Right ventricle myocardium inferior (tissue), 1 donor: ENCODE results near the gene CENPH. TPM values are rescaled to one million over a fixed set of nuclear protein-coding genes. Genes with fewer than 3 reads are reported as not detected.
A peak's percentile ranks its signal among the peaks of the same experiment; 100 is the strongest.
"Not testable (repeated sequence)": the region's sequence is repeated elsewhere in the genome, so short reads cannot be mapped to it uniquely, and the experiment has no call there.

Source experiments
- ATAC-seq: fragments of 200-7000 bp; cut with Tn5 transposase; one replicate; pipeline ENCODE4 v1.9.1; 2020; ENCODE audit warnings: mild to moderate bottlenecking, moderate library complexity
- DNase-seq: peaks from one replicate; pipeline ENCODE4 v3.0.0; 2021; ENCODE audit errors: missing footprints
- intact Hi-C: fragments of 100-400 bp; cut with DNase I; formaldehyde crosslinking; loops from one replicate; pipeline ENCODE4 v1.11.0; 2022
- total RNA-seq: library from RNA; stranded (reverse); fragmentation: NEBNext Ultra II Directional; extraction: Animal tissue kit (Norgen Biotek cat#: 25700); gene quantifications from one replicate; pipeline ENCODE4 v1.2.1, GENCODE V29; 2021
- donor health status: DM: no; HTN: yes; CAD: no; lungs with severe emphysema.

CENPH gene
- total RNA-seq, 1 donor from 2014 or later: 3.6 TPM

DNA sequence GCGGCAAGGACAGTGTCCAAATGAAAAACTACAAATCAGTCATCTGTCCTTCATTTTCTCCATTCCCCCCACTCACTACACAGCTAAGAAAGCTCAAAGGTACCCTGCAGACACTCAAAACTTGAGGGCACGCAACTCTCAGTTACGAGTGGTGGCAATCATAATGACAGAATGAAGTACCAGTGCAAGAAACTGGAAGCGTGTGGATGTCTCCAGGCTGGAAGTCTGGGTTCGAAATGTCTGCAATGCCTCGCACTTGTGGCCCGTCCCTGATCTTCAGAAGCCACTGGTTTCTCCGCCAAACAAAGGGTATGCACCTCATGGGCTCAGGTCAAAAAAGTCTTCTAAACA is 597 bp upstream of the CENPH start:
- no peak for ATAC-seq
- DNase-seq: no peak
- intact Hi-C loops: loop anchor here (2.0 kb wide), 1 partner anchor 22 kb away; the partner anchor contains the start of gene CCNB1

DNA sequence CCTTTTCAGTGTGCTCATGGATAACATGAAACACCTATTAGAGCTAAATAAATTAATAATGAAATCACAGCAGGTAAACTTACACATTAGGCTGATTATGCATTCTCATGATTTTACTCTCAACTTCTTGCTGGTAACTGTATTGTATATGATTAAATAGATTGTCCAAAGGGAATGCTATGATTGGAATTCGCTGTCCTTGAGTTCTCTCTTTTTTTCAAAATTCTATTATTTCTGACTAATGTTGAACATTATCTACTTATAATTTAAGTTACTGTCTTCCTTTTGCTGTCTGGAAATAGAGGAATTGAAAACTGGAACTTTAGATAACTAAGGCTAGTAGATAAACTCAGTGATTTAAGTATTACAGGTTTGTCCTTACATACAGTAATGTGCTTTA is 13.1 kb downstream of the CENPH start:
- intact Hi-C loops: no loop called here
- no peak for ATAC-seq

DNA sequence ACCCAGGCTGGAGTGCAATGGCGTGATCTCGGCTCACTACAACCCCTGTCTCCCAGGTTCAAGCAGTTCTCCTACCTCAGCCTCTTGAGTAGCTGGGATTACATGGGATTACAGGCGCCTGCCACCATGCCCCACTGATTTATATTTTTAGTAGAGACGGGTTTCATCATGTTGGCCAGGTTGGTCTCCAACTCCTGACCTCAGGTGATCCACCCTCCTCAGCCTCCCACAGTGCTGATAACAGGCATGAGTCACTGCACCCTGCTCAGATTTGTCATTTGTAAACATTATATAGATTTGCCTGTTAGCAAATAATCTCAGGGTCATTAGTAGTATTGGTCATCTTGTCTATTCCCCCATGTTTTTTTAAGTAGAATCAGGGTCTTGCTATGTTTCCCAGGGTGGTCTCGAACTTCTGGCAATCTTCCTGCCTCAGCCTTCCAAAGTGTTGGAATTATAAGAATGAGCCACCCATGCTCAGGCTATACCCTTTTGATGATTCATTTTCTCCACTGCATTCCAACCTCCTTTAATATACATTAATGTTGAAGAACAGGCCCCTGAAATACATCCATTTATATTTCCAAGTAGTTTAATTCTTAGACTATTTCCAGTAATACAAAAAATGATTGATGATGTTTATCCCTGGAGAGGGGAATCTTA is 17.3 kb downstream of the CENPH start:
- ATAC-seq: no peak
- DNase-seq: no peak
- intact Hi-C loops: no loop called here

More for the DNA sequence above, 13.1 kb downstream of the CENPH start:
- DNase-seq: no peak

DNA sequence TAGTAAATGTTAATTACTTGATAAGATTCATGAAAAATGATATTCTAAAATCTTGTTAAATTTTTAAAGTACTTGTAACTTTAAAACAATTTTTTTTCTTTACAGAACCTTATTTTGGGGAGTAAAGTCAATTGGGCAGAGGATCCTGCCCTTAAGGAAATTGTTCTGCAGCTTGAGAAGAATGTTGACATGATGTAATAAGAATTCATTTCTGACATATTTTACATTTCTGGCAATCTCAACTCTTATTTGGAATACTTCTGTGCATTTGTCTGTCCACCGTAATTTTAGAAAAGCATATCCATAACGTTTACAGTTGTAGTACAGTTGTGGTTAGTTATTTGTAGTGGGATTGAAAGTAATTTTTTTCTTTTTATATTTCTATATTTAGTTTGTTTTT is 20.2 kb downstream of the CENPH start:
- intact Hi-C loops: no loop called here
- no peak for ATAC-seq
- DNase-seq: no peak

DNA sequence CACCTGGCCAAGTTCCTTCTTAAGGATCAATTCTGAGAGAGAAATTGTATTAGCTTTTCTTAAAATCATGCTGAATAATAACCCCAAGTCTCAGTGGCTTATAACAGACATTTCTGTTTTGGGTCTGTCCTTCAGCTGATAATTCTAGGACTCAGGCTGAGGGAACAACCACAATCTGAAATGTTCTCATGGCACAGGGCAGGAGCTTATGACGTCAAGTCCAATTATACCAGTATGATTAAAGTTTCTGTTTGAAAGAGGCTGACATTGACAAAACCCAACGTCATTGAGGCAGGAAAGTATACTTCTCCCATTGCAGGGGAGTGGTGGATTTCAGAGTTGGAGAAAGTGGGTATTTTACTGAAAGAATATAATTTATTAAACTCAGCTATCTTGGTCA is 21.8 kb downstream of the CENPH start:
- intact Hi-C loops: no loop called here
- ATAC-seq: no peak
- DNase-seq: no peak

GRCh38 chr5:69212022-69212421 is 22.6 kb downstream of the CENPH start:
- no peak for DNase-seq
- no peak for ATAC-seq
- intact Hi-C loops: no loop called here

GRCh38 chr5:69213513-69214215 is 24.3 kb downstream of the CENPH start:
- intact Hi-C loops: no loop called here
- ATAC-seq (no peak), DNase-seq (no peak)

GRCh38 chr5:69217151-69217511 is 27.7 kb downstream of the CENPH start:
- no peak for ATAC-seq
- no peak for DNase-seq
- intact Hi-C loops: no loop called here

GRCh38 chr5:69217548-69218526 is 28.5 kb downstream of the CENPH start:
- ATAC-seq (peak; percentile 99), DNase-seq (peak; percentile 99)
- intact Hi-C loops: loop anchor here (1.0 kb wide), 1 partner anchor 16 kb away; the partner anchor contains the start of gene CDK7

GRCh38 chr5:69219939-69220338 is 30.6 kb downstream of the CENPH start:
- no peak for ATAC-seq
- intact Hi-C loops: no loop called here

DNA sequence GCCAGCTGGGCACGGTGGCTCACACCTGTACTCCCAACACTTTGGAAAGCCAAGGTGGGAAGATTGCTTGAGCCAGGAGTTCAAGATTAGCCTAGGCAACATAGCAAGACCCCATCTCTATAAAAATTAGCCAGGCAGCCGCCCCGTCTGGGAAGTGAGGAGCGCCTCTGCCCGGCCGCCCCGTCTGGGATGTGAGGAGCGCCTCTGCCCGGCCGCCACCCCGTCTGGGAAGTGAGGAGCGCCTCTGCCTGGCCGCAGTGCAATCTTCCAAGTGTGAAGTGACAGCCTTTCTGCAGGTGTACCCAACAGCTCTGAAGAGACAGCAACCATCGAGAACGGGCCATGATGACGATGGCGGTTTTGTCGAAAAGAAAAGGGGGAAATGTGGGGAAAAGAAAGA is 31.0 kb downstream of the CENPH start:
- intact Hi-C loops, ATAC-seq: not testable (repeated sequence)
- peak; percentile 22 for DNase-seq

More at GRCh38 chr5:69219939-69220338, 30.6 kb downstream of the CENPH start:
- no peak for DNase-seq

- intact Hi-C loops, DNase-seq, ATAC-seq: not testable (repeated sequence)
These were observed 31.4 kb downstream of the CENPH start for GRCh38 chr5:69220833-69221232.

GRCh38 chr5:69224520-69224919 is 35.1 kb downstream of the CENPH start:
- ATAC-seq: no peak
- intact Hi-C loops: no loop called here
- DNase-seq: no peak

GRCh38 chr5:69225860-69226259 is 36.5 kb downstream of the CENPH start:
- no peak for ATAC-seq
- DNase-seq: no peak
- intact Hi-C loops: no loop called here

- no peak for ATAC-seq
- DNase-seq: no peak
- intact Hi-C loops: loop anchor here (5.0 kb wide), 1 partner anchor 63 kb away; the partner anchor contains the start of gene CCNB1
These were observed 40.8 kb downstream of the CENPH start for GRCh38 chr5:69230181-69230580.

GRCh38 chr5:69231281-69231680 is 41.9 kb downstream of the CENPH start:
- no peak for DNase-seq
- no peak for ATAC-seq
- intact Hi-C loops: loop anchor here (5.0 kb wide), 1 partner anchor 64 kb away; the partner anchor contains the start of gene CCNB1

DNA sequence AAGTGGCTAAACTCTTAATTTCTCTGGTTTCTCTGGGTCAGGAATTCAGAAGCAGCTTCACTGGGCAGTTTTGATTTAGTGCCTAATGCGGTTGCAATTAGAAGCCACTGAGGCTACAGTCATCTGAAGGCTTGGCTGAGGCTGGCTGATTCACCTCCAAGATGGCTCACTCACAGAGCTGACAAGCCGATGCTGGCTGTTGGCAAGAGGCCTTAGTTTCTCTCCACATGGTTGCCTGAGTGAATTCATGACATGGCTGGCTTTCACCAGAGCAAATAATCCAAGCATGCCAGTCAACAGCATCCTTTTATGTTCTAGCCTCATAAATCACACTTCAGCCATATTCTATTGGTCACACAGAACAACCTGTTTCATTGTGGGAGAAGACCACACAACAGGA is 42.5 kb downstream of the CENPH start:
- ATAC-seq (no peak), DNase-seq (no peak)
- intact Hi-C loops: loop anchor here (5.0 kb wide), 1 partner anchor 65 kb away; the partner anchor contains the start of gene CCNB1

DNA sequence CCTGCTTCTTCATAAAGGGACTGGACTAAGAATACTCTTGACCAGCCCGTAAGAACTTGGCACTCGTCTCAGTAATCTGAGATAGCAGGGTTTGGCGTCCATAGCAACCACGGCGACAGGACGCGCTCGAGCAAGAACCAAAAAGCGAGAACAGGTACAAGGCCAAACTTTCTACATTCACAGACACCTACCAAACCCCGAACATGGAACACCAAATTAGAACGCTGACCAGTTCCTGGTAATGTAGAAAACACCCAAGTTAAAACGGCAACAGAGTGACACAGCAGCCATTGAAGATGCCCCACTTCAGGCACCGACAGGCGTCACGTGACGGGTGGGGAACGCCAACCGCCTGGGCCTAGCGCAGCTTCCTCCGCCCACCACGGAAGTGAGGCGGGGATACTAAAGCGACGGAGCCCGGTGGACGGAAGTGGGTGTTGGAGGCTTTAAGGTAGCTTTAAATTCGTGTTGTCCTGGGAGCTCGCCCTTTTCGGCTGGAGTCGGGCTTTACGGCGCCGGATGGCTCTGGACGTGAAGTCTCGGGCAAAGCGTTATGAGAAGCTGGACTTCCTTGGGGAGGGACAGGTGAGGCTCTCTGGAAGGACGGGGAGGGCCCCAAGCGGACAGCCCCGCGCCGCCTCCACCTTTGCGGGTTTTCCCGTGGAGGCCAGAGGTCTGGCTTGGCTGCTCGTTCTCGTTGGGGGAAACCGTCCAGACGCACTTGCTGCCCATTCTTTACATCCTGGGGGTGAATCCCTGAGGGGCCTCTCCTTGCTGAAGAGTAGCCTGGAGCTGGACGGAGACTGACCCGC is 45.3 kb downstream of the CENPH start, which contains the start of gene CDK7:
TSS of gene CDK7 (plus strand) at position 430 of the 812 bp plus-strand sequence. CDS start at position 520, 90 bp downstream.
- peak; percentile 96 for DNase-seq
- intact Hi-C loops: loop anchor here (1.0 to 5.0 kb wide), 3 partner anchors 16 to 98 kb away; partner anchors contain the start of genes CCDC125 and CCNB1
- peak; percentile 100 for ATAC-seq
